Measurements from ENCODE around the gene DCC. TPM values are rescaled to one million over a fixed set of nuclear protein-coding genes. Genes with fewer than 3 reads are reported as not detected.

Gene DCC
- total RNA-seq, 1 donor from 2014 or later = not detected

DNA sequence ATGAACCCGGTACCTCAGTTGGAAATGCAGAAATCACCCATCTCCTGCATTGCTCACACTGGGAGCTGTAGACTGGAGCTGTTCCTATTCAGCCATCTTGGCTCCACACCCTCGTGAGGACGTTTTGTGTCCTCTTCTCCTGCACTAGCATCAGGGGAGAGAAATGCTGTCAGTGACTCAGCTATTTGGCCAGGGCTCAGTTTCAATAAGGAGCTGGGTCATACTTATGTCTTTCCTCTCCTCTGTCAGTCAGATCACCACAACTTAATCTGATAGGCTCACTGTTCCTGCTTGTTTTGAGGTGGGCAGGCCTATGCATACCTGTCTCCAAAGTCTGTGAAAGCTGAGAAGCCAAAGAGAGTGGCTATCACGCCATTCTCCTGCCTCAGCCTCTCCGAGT lies 921.2 kb downstream of the DCC start:
- no peak for TF ChIP-seq CTCF (IDR thresholded peaks at IDR 0.05)
- Mint-ChIP-seq H3K9me3 (ENCODE audit: low read depth) (peaks cover 30% of the 10 kb centered on the region), H3K27me3 (ENCODE audit: low read depth) (no peaks in the 10 kb centered on the region), H3K4me3 (ENCODE audit: unreplicated experiment) (no peak overlapping the region), H3K27ac (ENCODE audit: unreplicated experiment) (no peak overlapping the region), H3K4me1 (ENCODE audit: low read depth) (no peaks in the 10 kb centered on the region), H3K36me3 (ENCODE audit: low read depth) (no peaks in the 10 kb centered on the region)
- no peak for DNase-seq (ENCODE audit: low spot score)

- TF ChIP-seq CTCF (IDR thresholded peaks at IDR 0.05) = no peak
- H3K4me3 Mint-ChIP-seq (ENCODE audit: unreplicated experiment) = no peak overlapping the region
- no peaks in the 10 kb centered on the region for H3K36me3 Mint-ChIP-seq (ENCODE audit: low read depth)
- no peaks in the 10 kb centered on the region for H3K27me3 Mint-ChIP-seq (ENCODE audit: low read depth)
- DNase-seq (ENCODE audit: low spot score) = no peak
- H3K27ac Mint-ChIP-seq (ENCODE audit: unreplicated experiment) = no peak overlapping the region
- H3K4me1 Mint-ChIP-seq (ENCODE audit: low read depth) = no peaks in the 10 kb centered on the region
- H3K9me3 Mint-ChIP-seq (ENCODE audit: low read depth) = peaks cover 18% of the 10 kb centered on the region
These were observed 926.9 kb downstream of the DCC start for GRCh38 chr18:53266850-53267249.

- Mint-ChIP-seq H3K4me1 (ENCODE audit: low read depth) (no peaks in the 10 kb centered on the region), H3K27ac (ENCODE audit: unreplicated experiment) (no peak overlapping the region), H3K4me3 (ENCODE audit: unreplicated experiment) (no peak overlapping the region), H3K9me3 (ENCODE audit: low read depth) (peaks cover 15% of the 10 kb centered on the region), H3K27me3 (ENCODE audit: low read depth) (no peaks in the 10 kb centered on the region), H3K36me3 (ENCODE audit: low read depth) (no peaks in the 10 kb centered on the region)
- no peak for DNase-seq (ENCODE audit: low spot score)
- no peak for TF ChIP-seq CTCF (IDR thresholded peaks at IDR 0.05)
These were observed 928.5 kb downstream of the DCC start for GRCh38 chr18:53268455-53268854.

DNA sequence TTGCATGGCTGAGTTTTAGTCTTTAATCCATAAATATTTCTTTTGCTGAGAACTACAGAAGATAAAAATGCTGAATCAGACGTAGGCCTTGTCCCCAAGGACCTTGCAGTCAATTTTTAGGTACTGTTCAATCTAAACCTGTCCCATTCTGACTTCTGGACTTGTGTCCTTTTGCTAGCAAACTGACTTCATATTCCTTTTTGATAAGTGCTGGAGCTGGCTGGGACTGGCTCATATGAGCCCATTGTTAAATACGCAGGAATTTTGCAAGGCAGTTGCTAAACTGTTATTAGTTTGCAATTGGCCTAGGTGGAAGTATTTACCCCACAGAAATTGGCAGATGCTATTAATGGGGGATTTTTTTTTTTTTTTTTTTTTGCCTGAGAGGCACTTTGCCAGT lies 941.4 kb downstream of the DCC start:
- DNase-seq (ENCODE audit: low spot score) = no peak
- TF ChIP-seq CTCF (IDR thresholded peaks at IDR 0.05) = no peak
- no peak overlapping the region for H3K4me3 Mint-ChIP-seq (ENCODE audit: unreplicated experiment)
- H3K36me3 Mint-ChIP-seq (ENCODE audit: low read depth) = no peaks in the 10 kb centered on the region
- H3K9me3 Mint-ChIP-seq (ENCODE audit: low read depth) = peaks cover 7% of the 10 kb centered on the region
- no peaks in the 10 kb centered on the region for H3K27me3 Mint-ChIP-seq (ENCODE audit: low read depth)
- no peak overlapping the region for H3K27ac Mint-ChIP-seq (ENCODE audit: unreplicated experiment)
- H3K4me1 Mint-ChIP-seq (ENCODE audit: low read depth) = no peaks in the 10 kb centered on the region

- no peaks in the 10 kb centered on the region for H3K4me1 Mint-ChIP-seq (ENCODE audit: low read depth)
- H3K27me3 Mint-ChIP-seq (ENCODE audit: low read depth) = no peaks in the 10 kb centered on the region
- peaks cover 7% of the 10 kb centered on the region for H3K9me3 Mint-ChIP-seq (ENCODE audit: low read depth)
- no peaks in the 10 kb centered on the region for H3K36me3 Mint-ChIP-seq (ENCODE audit: low read depth)
- H3K4me3 Mint-ChIP-seq (ENCODE audit: unreplicated experiment) = no peak overlapping the region
- DNase-seq (ENCODE audit: low spot score) = no peak
- TF ChIP-seq CTCF (IDR thresholded peaks at IDR 0.05) = no peak
- H3K27ac Mint-ChIP-seq (ENCODE audit: unreplicated experiment) = no peak overlapping the region
These were observed 943.7 kb downstream of the DCC start for GRCh38 chr18:53283708-53284107.

All from chondrocyte (in vitro differentiated cells).